ENCODE results near the gene RPTOR.

The RPTOR gene

DNA sequence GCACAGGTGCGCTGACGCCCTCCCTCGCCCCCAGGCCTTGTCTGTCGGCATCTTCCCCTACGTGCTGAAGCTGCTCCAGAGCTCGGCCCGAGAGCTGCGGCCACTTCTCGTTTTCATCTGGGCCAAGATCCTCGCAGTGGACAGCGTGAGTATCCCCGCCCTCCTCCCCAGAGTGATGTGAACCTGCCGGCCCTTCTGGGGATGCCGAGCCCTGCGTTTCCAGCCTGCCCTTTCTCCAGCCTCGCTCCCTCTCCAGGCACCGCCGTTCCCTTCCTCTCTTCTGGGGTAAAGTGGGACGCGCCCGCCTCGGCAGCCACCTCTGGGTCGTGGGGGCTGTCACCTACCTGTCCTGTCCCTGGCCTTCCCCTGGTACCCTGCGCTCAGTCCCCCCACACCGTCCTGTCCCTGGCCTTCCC, 313.1 kb downstream of the RPTOR start:
- no peak for DNase-seq

DNA sequence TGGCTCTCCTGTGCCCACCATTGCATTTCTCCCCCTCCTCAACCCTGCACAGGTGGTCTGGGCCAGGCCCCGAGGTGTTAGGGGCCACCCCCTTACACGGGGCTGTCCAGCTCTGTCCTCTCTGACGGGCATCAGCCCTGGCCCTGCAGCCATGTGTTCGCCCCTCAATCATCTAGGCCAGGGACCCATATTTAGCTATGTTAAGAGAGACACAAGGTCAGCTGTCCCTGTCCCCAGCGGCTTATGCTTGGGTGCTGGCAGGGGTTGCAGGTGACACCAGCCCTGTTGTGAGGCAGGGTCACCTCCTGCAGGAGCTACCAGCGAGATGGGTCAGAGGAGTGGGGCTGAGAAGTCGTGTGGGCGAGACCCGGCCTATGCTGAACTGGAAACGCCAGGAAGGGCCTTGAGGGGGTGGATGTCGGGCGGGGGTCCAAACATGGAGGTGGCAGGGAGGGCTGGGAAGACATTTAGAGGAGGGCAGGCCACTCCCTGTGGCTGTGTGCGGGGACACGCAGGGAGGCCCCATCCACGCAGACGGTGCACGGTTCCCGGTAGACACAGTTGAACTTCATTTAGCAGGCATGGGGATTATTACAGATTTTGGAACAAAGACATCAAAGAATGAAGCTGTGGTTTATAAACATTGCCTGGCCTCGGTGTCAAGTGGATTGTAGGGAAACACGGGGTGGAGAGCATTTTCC, 313.8 kb downstream of the RPTOR start:
- no peak for DNase-seq

DNA sequence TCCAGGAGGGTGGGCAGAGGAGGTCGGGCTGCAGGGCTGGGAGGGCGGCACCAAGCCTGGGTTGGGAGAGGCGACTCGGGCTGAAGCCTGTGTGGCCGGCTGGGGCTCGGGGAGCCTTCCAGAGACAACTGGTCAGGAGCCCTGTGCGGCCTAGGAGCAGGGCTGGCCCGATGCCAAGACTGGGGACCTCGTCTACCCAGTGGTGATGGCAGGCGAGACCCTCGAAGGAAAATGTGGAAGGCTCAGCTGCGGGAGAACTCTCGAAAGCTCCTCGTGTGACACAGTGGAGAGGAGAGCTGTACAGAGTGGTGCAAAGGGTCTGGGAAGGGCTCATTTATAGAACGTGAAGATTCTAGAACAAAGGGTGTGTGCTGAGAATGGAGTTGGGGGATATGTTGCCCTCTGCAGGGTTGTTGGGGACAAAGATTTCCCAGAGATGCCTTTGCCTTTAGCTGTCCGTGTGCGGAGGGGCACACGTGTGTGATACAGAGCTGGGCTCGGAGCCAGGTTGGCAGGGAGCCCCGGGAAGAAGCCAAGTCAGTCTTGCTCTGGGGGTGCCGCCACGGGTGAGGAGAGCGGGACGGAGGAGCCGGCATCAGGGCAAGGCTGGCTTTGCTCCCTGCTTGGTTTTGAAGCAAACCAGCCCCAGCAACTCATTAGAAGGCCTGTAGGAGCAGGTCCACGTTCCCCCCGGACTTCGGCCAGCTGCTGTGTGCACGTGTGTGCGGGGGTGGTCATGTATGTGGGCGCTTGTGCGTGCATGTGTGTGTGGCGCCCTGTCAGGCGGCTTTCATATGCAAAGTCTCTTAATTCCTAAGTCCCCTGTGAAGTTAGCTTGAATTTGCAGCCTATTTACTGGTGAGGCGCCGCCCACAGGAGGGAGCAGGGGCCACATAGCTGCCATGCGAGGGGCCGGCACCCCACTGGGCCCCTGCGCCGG, 314.6 kb downstream of the RPTOR start:
- DNase-seq = no peak

DNA sequence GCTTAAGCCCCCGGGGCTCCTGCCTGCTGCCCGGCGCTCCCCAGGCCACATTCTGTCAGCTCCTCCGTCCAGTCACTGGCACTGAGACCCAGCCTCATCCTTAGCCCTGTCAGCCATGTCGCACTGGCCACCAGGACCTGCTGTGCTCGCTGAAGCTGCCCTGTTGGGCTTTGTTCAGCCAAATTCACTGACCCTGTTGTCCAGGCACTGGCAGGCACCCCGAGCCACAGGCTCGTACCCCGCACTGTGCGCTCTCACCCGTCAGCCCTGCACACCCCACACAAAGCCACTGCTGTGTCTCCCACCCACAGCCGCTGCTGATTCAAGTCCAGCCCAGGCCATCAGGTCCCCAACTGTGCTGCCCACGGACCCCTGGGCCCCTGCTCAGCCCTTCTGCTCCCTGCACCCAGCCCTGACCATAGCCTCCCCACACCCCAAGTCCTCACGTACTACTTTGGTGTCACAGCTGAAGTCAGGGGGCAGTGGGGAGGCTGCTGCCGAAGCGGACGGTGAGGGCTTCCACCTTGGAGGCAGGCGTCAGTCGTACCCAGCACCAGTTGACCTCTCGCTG, 315.5 kb downstream of the RPTOR start:
- no peak for DNase-seq

DNA sequence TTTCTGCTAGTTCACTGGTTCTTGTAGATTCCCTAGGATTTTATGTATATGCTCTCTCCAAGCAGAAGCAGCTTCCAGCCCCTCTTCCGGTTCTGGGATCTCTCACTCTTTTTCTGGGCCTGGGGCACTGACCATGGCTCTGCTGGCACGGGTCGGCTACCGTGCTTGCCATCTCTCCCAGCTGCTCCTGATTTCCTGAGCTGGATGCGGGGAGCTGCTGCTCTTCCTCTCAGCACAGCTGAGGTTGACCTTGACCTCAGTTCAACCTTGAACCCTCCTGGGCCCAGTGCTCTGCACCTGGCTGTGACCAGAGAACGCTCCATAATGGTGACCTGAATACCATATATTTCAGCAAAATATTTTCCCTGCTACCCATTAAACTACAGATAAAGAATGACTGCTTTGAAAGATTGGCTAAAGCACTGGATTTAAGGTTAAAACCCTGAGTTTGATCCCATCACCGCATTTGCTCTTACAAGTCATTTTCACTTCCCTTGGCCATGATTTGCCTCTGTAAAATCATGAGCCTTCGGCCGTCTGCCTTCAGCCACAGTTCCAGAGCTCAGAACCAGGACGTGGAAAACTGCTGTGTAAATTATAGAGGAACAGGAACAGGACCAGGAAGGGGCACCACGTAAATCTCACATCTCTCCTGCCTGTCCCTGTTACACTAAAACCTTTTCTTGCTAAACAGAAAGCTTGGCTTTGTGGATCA, 316.2 kb downstream of the RPTOR start:
- DNase-seq = no peak

DNA sequence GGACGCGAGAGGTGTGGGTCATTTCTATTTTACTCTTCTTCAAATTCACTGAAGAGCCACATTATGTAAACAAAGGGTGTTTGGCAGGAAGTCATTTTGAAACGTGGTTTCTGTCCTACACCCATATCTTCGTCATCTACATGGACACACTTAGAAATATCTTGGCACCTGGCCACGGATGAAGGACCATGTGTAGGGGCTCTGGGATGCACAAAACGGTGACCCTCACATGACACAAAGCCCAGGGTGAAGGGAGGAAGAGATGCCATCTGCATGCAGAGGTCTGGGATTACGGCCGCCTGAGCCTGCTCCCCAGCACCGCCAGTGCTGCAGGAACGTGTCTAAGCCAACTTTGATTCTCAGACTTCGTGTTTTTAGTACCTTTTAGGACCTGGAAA, 316.8 kb downstream of the RPTOR start:
- DNase-seq = no peak

DNA sequence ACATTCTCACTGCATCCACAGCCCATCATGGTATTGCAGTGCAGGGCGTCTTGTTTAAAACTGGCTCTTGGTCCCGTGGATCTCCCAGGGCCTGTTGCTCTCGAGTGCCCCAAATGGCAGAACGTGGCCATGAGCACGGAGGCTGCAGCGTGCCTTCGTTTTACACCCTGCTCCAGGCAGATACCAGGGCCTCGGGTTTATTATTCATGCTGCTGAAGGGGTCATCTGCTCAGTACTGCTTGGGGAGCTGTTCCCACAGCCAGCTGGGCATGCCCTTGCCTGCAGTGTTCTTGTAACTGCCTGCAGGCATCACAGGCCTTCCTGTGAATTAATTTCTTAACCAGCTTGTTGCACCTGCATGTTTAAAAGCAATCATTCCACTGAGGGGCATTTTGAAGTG, 317.3 kb downstream of the RPTOR start:
- no peak for DNase-seq

DNA sequence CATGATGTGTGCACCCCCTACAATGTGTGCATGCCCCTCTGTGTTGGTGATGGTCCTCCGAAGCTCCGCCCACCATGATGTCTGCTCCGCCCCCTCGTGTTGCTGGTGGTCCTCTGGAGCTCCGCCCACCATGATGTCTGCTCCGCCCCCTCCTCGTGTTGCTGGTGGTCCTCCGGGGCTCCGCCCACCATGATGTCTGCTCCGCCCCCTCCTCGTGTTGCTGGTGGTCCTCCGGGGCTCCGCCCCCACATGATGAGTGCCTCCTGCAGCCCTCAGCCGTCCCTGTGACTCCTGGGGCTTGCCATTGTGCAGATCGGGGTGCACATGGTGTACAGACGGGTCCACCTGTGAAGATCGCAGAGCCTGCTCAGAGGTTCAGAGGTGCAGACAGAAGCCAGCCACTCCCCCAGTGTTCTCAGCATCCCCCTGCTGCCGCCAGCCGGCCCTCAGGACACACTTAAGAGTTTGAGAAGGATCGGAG, 317.9 kb downstream of the RPTOR start:
- no peak for DNase-seq

DNA sequence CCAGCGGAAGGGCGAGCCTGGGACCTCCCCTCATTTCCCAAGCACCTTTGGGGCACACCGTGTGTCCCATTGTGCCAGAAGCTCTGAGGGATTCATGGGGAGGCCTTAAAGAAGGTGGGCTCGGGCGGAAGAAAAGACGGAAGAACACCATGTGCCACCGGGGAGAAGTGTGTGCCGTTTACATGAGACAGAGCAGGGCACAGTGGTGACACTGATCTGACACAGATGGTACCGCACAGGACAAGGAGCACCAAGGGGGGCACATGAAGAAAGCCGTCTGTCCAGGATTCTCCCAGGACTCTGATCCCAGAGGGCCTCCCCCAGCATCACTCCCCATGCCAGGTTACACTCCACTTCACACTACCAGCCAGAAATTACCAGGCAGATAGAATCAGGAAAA, 318.3 kb downstream of the RPTOR start:
- no peak for DNase-seq

DNA sequence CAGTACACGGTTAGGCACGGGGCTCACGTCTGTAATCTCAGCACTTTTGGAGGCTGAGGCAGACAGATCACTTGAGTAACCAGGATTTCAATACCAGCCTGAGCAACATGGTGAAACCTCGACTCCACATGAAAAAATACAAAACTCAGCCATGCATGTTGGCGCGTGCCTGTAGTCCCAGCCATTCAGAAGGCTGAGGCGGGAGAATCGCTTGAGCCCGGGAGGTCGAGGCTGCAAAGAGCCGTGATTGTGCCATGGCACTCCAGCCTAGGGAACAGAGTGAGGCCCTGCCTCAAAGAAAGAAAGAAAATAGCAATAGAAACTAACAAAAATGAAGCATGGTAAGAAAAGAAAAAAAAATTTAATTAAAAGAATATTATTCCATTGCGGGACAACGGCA, 319.0 kb downstream of the RPTOR start:
- DNase-seq = no peak

DNA sequence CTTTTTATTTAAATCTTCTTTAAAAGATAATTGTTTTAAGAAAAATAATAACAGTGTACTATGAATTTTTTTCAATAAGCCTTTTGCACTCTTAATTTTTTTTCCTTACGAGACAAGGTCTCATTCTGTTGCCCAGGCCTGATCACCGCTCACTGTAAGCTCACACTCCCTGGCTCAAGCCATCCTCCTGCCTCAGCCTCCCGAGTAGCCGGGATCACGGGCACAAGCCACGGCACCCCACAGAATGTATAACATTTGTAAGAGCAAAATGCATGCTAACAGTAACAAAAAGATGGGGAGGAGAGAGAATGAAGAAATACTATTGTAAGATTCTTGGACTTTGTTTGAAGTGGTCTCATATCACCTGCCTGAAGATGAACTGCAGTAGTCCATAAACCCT, 320.1 kb downstream of the RPTOR start:
- no peak for DNase-seq

DNA sequence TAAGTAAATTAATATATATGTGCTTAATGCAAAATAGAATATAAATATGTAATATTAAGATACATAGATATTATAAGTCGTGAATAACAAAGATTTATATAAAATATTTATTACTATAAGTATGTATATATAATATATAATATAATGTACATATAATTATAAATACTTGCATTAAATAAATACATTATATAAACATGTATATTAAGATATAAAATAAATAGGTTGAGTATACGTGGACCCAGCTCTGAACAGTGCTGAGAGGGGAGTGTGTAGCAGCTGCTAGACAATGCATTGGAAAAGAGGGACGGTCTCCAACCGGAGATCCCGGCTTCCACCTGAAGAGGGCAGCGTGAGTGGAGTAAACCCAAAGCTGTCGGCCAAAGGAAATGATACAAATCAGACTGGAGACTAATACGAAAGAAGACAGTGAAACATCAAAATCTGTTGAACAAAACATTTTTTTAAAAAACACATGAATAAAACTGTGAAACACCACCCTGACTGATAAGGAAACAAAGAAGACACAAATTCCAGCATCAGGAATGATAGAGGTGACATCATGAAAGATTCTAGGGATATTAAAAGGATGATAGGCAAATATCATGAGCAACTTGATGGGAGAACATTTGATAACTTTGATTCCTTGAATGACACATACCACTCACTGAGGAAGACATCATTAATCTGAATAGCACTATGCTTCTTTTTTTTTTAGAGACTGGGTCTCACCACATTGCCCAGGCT, 321.6 kb downstream of the RPTOR start:
- no peak for DNase-seq

DNA sequence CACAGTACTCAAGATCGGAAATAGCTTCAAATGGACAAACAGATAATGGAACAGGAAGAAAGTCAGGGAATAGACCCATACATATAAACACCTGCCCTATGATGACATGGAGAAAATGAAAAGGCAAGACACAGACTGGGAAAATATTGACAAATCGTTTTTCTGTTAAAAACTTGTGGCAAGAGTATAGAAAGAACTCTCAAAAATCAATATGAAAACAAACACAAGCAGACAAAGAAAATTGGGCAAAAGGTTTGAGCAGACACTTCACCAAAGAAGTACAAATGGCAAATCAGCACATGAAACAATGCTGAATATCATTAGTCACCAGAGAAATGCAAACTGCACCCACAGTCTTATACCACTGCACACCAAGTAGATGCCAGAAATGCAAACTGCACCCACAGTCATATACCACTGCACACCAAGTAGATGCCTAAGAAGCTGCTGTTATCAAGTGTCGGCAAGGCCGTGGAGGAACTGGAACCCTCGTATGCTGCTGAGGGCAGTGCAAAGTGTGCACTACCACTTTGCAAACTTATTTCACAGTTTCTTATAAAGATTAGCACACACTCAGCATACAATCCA, 323.5 kb downstream of the RPTOR start:
- DNase-seq = no peak

DNA sequence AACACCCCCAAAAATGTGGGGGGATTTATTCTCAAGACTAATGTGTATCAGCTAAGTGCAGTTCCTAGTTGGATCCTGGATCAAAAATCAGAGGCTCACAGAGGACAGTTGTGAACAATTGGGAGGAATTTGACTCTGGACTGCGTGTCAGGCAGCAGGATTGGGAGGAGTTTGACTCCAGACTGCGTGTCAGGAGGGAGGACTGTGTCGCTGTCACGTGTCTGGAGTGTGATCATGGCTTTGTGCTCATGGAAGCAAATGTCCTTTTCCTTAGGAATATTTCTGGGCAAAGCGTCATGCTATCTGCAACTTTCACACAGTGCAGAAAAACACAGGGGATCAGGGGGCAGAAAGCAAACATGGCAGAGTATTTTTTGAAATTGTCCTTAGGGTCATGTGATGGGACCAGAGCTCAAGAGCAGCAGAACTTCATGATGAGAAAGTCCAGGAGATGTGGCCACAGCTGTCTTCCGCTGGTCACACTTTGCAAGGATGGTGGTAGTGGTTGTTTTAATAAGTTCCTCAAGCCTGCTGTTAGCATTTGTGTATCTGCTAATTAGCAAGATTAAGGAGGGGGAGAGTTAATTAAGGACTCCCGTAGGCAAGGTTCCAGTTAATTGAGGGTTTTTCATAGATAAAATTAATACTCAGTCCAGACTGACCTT, 325.0 kb downstream of the RPTOR start:
- no peak for DNase-seq

DNA sequence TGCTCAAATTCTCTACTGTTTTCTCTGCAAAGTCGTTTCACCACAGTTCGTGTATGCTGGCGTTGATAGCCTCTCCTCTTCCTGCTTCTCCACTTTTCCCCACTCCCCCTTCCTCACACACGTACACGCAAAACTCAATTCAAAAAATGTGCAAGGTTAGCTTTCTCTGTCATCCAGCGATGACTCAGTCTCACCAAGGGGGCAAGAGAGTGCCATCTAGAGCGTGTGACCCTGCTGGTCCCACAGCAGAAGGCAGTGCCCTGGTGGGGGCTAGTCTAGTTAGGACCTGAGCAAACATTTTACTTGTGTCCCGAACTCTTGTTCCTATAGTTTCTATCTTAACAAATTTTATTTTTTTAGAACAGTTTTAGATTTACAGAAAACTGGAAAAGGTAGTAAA, 325.8 kb downstream of the RPTOR start:
- no peak for DNase-seq

DNA sequence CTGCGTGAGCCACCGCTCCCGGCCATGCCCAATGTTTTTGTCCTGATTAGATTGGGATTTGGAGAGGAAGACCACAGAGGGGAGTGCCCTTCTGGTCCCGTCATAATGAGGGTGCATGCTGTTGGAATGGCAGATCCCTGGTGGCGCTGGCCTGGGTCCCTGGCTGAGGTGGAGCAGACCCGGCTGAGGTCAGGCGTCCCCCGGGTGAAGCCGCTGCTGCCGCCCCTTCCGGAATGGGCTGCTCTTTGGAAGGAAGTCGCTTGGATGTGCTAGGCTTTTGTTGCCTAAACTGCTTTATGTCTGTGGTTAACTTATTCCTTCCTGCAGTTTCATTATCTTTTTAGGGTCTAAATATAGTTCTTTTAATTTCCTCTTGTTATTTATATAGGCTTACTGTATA, 326.7 kb downstream of the RPTOR start:
- no peak for DNase-seq

DNA sequence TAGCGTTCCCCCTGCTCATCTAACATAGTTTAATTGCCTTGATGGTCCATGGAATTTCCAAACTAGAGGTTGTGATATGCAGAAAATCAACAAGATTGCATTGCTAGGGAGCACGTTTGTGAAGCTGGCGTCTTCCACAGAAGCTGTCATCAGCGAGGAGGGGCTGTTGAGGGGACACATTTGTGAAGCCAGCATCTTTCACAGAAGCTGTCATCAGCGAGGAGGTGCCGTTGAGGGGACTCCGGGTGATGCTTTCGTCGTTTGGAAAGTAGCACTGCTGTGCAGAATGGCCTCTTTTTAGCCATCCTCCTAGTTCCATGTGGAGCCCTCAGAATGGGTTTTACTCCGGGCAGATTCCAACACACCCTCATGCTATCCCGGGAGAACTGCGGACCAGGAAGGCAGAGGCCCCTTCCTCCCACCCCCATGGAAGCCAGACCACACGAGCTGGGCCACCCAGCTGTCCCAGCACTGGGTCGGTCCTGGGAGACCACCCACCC, 327.4 kb downstream of the RPTOR start:
- no peak for DNase-seq

DNA sequence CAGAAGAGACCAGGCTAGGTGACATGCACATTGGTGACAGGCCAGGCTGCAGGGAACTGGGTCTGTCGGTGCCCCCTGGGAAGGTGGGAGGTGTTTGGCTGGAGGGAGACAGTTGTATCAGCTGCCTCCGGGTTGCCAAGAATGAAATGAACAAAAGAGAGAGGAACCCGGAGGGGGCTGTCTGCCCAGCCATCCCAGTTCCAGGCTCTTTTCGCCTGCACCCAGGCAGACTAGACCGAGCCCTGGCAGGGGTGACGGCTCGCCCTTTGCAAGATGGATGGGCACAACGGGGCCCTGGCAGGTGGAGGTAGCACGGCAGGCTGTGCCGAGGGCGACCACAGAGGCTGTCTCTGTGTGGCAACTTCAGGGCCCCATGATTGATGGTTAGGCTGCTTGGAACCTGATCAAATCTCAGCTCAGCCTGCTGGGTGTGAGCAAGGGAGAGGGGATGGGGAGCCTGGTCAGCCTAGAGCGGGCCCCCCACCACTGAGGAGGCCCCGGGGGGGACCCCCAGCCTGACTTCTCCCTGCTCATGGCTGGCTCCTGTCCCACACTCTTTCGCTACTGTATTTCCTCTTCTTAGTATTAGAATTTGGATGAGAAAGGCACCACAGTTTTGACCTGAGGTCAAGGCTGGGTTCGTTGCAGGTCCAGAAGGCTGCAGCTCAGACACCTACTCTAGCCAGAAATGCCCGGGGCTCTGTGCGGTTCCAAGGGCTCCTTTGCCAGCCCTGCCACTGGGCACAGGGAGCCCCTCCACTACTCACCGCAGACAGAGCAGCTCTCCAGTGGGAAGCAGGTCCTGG, 328.1 kb downstream of the RPTOR start:
- no peak for DNase-seq

DNA sequence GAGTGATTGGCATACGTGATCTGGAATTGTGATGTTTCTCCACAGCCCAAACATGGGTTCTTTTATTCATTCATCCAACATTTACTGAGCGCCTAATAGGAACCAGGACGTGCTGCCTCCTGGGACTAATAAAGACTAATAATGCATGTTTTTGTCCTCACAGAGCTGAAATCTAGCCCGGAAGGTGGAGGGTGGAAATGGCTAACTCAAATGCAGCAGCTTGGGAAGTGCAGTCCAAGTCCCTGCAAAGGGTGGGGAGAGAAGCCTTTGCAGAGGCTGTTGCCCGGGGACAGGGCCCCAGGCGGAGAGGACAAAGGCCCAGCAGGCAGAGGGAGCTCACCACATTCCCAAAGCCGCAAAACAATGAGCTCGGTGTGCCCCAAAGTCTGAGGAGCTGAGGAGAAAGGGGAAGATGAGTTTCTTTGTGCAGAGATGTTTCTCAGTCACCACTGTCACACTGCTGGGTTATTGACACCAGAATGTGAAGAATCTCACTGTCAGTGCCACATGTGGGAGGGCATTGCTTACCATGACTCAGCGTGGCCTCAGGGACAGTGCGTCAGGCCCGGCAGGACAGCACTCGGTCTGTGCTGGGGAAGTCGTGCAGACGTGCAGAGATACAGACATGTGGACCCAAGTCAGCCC, 328.8 kb downstream of the RPTOR start:
- DNase-seq = no peak
